ENCODE data around the gene PCK1.

PCK1 gene

GRCh38 chr20:57571782-57572416, 11.0 kb downstream of the PCK1 start:
- H3K4me3 ChIP-seq (ENCODE audit: low read length): no peak overlapping the region
- TF ChIP-seq ZNF274 (IDR thresholded peaks at IDR 0.05; ENCODE audit: low read depth, low read length): no peak

- no peak overlapping the region for H3K4me3 ChIP-seq (ENCODE audit: low read length)
- no peak for TF ChIP-seq ZNF274 (IDR thresholded peaks at IDR 0.05; ENCODE audit: low read depth, low read length)
Observed at GRCh38 chr20:57573242-57573641, 12.3 kb downstream of the PCK1 start.

- TF ChIP-seq ZNF274 (IDR thresholded peaks at IDR 0.05; ENCODE audit: low read depth, low read length): no peak
Observed at GRCh38 chr20:57573894-57574293, 13.0 kb downstream of the PCK1 start.

GRCh38 chr20:57574954-57575353, 14.0 kb downstream of the PCK1 start:
- TF ChIP-seq ZNF274 (IDR thresholded peaks at IDR 0.05; ENCODE audit: low read depth, low read length): no peak
- H3K4me3 ChIP-seq (ENCODE audit: low read length): no peak overlapping the region

More at GRCh38 chr20:57573894-57574293, 13.0 kb downstream of the PCK1 start:
- H3K4me3 ChIP-seq (ENCODE audit: low read length): no peak overlapping the region

DNA sequence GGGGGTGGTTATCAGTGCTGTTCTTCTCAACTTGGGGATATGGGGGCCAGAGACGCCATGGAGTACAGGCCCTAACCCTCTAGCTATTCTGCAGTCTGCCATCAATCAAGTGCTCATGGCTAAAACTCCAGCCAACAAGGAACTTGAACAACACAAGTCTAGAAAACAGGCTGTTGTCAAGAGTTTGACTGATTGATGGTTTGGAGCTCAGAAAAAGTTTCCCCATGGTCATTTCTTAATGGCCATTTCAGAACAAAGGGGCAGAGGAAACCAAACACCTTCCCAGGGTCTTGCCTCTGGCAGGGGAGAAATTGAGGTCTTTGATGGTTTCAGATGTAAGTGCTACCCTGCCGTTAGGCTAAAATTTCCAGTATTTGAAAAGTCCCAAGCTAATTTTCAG, 15.1 kb downstream of the PCK1 start:
- TF ChIP-seq ZNF274 (IDR thresholded peaks at IDR 0.05; ENCODE audit: low read depth, low read length): no peak

GRCh38 chr20:57576617-57577550, 16.0 kb downstream of the PCK1 start:
- no peak for TF ChIP-seq ZNF274 (IDR thresholded peaks at IDR 0.05; ENCODE audit: low read depth, low read length)
- H3K4me3 ChIP-seq (ENCODE audit: low read length): no peak overlapping the region

More for the DNA sequence above, 15.1 kb downstream of the PCK1 start:
- H3K4me3 ChIP-seq (ENCODE audit: low read length): no peak overlapping the region

GRCh38 chr20:57577679-57578475, 17.0 kb downstream of the PCK1 start:
- TF ChIP-seq ZNF274 (IDR thresholded peaks at IDR 0.05; ENCODE audit: low read depth, low read length): no peak
- no peak overlapping the region for H3K4me3 ChIP-seq (ENCODE audit: low read length)

DNA sequence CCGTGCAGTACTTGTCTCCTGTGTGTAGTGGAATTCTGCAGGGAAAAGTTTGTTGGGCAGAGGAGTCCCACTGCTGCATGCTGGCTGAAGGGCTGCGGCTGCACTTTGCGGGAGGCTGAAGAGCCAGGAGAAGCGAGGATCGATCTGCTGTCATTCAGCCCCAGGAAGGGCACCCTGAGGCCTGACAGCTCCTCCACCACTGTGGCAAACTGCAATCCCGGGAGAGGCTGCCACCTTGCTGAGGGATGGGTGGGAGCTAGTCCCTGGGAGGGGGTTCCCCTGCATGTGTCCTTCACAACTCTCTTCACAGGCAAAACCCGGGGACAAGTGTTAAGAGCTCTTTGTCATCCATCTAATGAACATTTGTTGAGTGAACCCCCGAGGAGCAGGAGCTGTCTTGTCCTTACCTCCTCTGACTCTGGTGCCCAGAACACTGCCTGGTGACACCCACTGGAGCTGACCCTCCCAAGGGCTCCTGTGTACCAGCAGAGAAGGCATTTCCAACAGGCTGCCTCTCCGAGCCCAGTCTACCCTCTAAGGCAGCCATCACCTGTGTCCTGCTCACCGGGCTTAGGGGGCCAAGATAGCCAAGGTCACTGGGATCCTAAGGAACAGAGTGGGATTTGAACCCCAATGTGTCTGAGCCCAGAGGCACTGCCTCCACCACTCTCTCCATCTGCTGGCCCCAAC, 17.7 kb downstream of the PCK1 start:
- TF ChIP-seq ZNF274 (IDR thresholded peaks at IDR 0.05; ENCODE audit: low read depth, low read length): no peak
- H3K4me3 ChIP-seq (ENCODE audit: low read length): no peak overlapping the region

DNA sequence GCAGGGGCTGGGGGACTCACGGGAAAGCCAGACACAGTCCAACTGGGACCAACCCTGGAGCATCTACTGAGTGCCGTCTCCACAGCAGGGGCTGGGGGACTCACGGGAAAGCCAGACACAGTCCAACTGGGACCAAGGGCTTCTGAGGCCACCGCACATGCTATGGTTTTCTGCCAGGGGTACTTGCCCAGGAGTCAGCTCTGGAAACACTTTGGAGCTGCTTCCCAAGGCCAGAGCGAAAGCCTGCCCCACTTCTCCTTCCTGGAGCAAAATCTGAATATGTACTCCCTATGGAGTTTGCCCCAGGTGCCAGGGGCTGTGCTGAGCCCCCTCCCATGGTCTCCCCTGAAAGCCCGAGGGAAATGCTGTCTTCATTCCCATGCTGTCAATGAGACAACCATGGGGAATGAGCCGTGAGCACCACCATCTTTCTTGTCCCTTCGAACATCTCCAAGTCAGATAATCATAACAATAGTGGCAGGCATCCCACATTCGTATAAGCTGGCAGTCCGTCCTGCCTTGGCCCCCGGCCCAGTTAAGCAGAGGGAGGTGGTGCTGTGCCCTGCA, 18.5 kb downstream of the PCK1 start:
- TF ChIP-seq ZNF274 (IDR thresholded peaks at IDR 0.05; ENCODE audit: low read depth, low read length): no peak
- no peak overlapping the region for H3K4me3 ChIP-seq (ENCODE audit: low read length)

DNA sequence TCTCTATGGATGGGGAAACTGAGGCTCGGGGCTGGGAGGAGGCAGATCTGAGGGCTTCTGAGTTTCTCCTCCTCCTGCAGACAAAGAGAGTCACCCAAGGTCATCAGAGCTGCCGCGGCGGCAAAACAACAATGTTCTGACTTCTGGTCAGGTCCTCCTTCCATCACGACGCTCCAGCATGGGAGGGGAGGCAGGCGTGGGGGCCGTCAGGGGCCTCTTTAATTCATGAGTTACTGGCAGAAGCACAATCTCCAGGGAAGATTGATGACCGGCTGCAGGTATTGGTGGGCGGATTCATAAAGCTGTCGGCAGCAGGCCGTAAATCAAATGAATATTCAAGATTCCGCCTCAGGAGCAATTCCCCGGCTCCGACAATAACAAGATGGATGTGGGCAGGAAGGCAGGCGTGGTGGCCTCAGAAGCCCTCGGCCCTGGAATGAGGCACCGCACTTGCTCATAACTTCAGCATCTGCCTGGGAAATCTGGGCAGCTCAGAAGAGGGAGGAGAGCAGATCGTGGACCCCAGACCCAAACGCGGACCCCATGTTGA, 19.1 kb downstream of the PCK1 start:
- H3K4me3 ChIP-seq (ENCODE audit: low read length): no peak overlapping the region
- no peak for TF ChIP-seq ZNF274 (IDR thresholded peaks at IDR 0.05; ENCODE audit: low read depth, low read length)

DNA sequence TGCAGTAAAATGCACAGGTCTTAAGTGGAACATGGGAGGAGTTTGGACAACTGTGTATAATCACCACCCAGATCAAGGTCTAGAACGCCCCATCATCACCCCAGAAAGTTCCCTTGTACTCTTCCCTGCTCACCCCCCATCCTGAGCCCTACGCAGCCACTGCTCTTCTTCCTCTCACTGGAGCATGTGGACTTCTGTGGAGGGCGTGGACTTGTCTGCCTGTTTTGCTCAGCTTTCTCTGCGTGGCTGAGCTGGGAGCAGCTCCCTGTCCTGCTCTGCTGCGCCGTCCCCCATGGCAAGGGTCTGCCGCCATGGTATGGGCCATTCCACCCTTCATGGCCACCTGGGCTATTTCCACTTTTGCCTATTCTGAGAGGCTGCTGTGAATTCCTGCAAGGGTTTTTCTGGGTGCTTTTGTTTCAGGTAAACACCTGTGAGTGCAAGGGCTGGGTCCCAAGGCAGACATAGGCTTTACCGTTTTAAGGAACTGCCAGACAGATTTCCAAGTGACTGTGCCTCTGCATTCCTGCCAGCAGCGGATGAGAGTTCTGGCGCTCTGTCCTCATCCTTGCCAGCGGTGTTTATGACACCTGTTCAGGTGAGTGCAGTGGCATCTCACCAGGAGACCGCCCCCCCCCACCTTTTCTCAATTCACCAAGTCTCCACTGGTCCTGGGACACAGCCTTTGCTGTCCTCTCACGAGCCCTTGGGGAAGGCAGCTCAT, 19.7 kb downstream of the PCK1 start:
- no peak for TF ChIP-seq ZNF274 (IDR thresholded peaks at IDR 0.05; ENCODE audit: low read depth, low read length)
- no peak overlapping the region for H3K4me3 ChIP-seq (ENCODE audit: low read length)

DNA sequence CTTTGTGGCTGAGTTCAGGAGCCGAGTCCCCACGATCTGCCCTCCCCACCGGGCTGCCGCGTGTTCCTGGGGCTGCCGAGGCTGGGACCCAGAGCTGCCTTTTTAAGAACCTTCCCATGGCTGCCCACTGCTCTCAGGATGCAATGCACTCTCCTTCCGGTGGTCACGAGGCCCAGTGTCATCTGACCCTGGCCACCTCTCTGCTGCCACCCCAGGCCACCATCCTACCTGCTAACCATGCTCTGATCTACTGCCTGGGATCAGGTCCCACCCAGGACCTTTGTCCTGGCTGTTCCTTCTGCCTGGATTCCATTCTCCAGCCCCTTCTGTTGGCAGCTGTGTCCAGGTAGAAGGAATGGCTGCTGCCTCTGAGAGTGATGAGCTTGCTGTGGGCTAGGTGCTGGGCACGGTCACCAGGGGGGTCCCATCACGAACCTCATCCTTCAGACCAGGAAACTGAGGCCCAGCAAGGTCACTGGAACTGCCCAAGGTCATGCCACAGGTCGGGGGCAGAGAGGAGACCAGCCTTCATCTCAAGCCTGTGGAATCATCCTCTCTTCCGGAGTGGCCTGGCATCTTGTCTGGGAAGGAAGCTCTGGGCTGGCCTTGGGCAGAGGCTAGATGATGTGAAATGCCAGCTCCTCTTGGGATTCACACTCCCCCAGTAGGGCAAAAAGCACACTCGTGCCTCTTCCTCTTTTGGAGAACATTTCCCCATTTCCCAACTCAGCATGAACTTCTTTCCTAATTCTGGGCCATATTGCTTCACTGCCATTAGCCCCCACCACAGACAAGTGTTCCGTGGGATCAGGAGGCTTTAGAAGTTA, 20.5 kb downstream of the PCK1 start:
- no peak overlapping the region for H3K4me3 ChIP-seq (ENCODE audit: low read length)
- no peak for TF ChIP-seq ZNF274 (IDR thresholded peaks at IDR 0.05; ENCODE audit: low read depth, low read length)

Data from GM08714 (cell line).